Endothelial cell of umbilical vein (primary cell): ENCODE measurements around the gene ZRANB1. TPM values are rescaled to one million over a fixed set of nuclear protein-coding genes. Genes with fewer than 3 reads are reported as not detected.

Experiments
- BruUV-seq: library from RNA; stranded (reverse); fragments of 400-500 nt; replicated peaks from 2 replicates; lab custom pipeline; 2021; lab: Mats Ljungman, UMichigan
- CTCF ChIA-PET: fragments of 300-600, 350-600 bp; sonication (Branson Sonifier 250); formaldehyde crosslinking; loops from one replicate; lab custom pipeline; 2021; ENCODE audit warnings: antibody characterized with exemption, inconsistent platforms; lab: Charles Lee
- POLR2A ChIA-PET: fragments of 300-600, 350-600 bp; sonication (Branson Sonifier 250); formaldehyde crosslinking; loops from one replicate; lab custom pipeline; 2021; ENCODE audit warnings: antibody characterized with exemption, inconsistent platforms; lab: Charles Lee
- DNase-seq: peaks from one replicate; pipeline ENCODE4 v3.0.0-alpha.2; 2011; ENCODE audit warnings: low read depth, low spot score
- FAIRE-seq: peaks from 2 replicates; lab custom pipeline; 2011; peaks lifted over from hg19 to GRCh38; lab: Jason Lieb, UNC
- H2AFZ ChIP-seq: 2 replicates; pipeline ENCODE4 v1.6.0; 2012; ENCODE audit warnings: low read depth, low read length, control low read depth, inconsistent platforms
- H3K27ac ChIP-seq: 2 replicates; pipeline ENCODE4 v1.5.1; 2011; ENCODE audit warnings: low read depth, mild to moderate bottlenecking, control low read depth, low read length, moderate library complexity; ENCODE audit not compliant: insufficient read depth
- H3K27me3 ChIP-seq, 2 experiments: 2 replicates each; pipeline versions ENCODE4 v1.6.0 to v1.6.1; 2011; ENCODE audit warnings: low read length in 2 of 2, mixed read lengths in 1 of 2; ENCODE audit not compliant: control insufficient read depth in 2 of 2, insufficient read depth in 2 of 2
- H3K36me3 ChIP-seq, 2 experiments: 2 replicates in 1 of 2; 3 replicates in 1 of 2; pipeline ENCODE4 v1.5.1; 2011; ENCODE audit warnings: low read length in 2 of 2, mild to moderate bottlenecking in 1 of 2, moderate library complexity in 1 of 2; ENCODE audit not compliant: control insufficient read depth in 2 of 2, insufficient read depth in 2 of 2; ENCODE audit errors: extremely low read depth in 1 of 2
- H3K4me1 ChIP-seq: 3 replicates; pipeline ENCODE4 v1.5.1; 2011; ENCODE audit warnings: mild to moderate bottlenecking, low read length; ENCODE audit not compliant: control insufficient read depth, insufficient read depth; ENCODE audit errors: extremely low read depth
- H3K4me2 ChIP-seq: 2 replicates; pipeline ENCODE4 v1.6.1; 2011; ENCODE audit warnings: low read length, control low read depth, mixed read lengths; ENCODE audit not compliant: insufficient read depth
- H3K4me3 ChIP-seq, 3 experiments: fragments of 200-600 bp in 1 of 3; sonication (generic), shearing (Covaris generic) in 1 of 3; replicated peaks in 1 of 3; 2 replicates each; pipeline ENCODE4 v1.5.1; 2011 to 2016; ENCODE audit warnings: control low read depth in 3 of 3, low read length in 3 of 3, mild to moderate bottlenecking in 2 of 3, inconsistent platforms in 1 of 3, low read depth in 1 of 3, moderate library complexity in 1 of 3; ENCODE audit not compliant: insufficient read depth in 1 of 3
- H3K79me2 ChIP-seq: 2 replicates; pipeline ENCODE4 v1.6.0; 2012; ENCODE audit warnings: low read length, inconsistent platforms; ENCODE audit not compliant: control insufficient read depth, insufficient read depth
- H3K9ac ChIP-seq: replicated peaks from 2 replicates; pipeline ENCODE3; 2011; ENCODE audit warnings: low read length, control low read depth; ENCODE audit not compliant: insufficient read depth; ENCODE audit errors: extremely low read depth
- H3K9me1 ChIP-seq: replicated peaks from 3 replicates; pipeline ENCODE4 v1.6.0; 2011; ENCODE audit warnings: mild to moderate bottlenecking, low read length; ENCODE audit not compliant: control insufficient read depth, insufficient read depth; ENCODE audit errors: extremely low read depth
- H3K9me3 ChIP-seq: replicated peaks from 2 replicates; pipeline ENCODE4 v1.5.1; 2012; ENCODE audit warnings: low read length, inconsistent platforms; ENCODE audit not compliant: control insufficient read depth, insufficient read depth
- H4K20me1 ChIP-seq: replicated peaks from 2 replicates; pipeline ENCODE3; 2011; ENCODE audit warnings: mild to moderate bottlenecking, low read length; ENCODE audit not compliant: control insufficient read depth, insufficient read depth; ENCODE audit errors: extremely low read depth
- CTCF ChIP-seq, 2 donors: IDR thresholded peaks; 1 replicate in 1 of 2; 2 replicates in 1 of 2; pipeline ENCODE4 v1.5.1; 2011; ENCODE audit warnings: low read length in 2 of 2, mild to moderate bottlenecking in 2 of 2, moderate library complexity in 2 of 2, control low read depth in 1 of 2, inconsistent platforms in 1 of 2, low read depth in 1 of 2; ENCODE audit not compliant: insufficient read depth in 1 of 2; ENCODE audit errors: extremely low read depth in 1 of 2
- EZH2 ChIP-seq: IDR thresholded peaks from 2 replicates; pipeline ENCODE4 v1.6.1; 2012; ENCODE audit warnings: borderline replicate concordance, low read depth, mild to moderate bottlenecking, moderate library complexity, low read length, inconsistent platforms; ENCODE audit not compliant: severe bottlenecking
- FOS ChIP-seq: IDR thresholded peaks from 2 replicates; pipeline ENCODE4 v1.6.1; 2011; ENCODE audit warnings: mild to moderate bottlenecking, low read length, moderate library complexity, borderline replicate concordance; ENCODE audit not compliant: insufficient read depth
- GATA2 ChIP-seq: IDR thresholded peaks from 2 replicates; pipeline ENCODE4 v1.7.0; 2011; ENCODE audit warnings: low read depth, mild to moderate bottlenecking, moderate library complexity, mixed read lengths, low read length; ENCODE audit not compliant: insufficient read length, insufficient read depth
- JUN ChIP-seq: IDR thresholded peaks from 2 replicates; pipeline ENCODE4 v1.6.1; 2011; ENCODE audit warnings: borderline replicate concordance, low read depth; ENCODE audit not compliant: insufficient read length, insufficient read depth
- MYC ChIP-seq: IDR thresholded peaks from one replicate; pipeline ENCODE4 v1.6.1; 2011; ENCODE audit warnings: mild to moderate bottlenecking, low read depth, low read length
- POLR2A ChIP-seq: IDR thresholded peaks from 2 replicates; pipeline ENCODE4 v1.6.1; 2012; ENCODE audit warnings: low read depth, mild to moderate bottlenecking, control low read depth, low read length
- POLR2AphosphoS5 ChIP-seq: IDR thresholded peaks from 2 replicates; pipeline ENCODE4 v1.6.1; 2012; ENCODE audit warnings: low read depth, mild to moderate bottlenecking, control low read depth, low read length, moderate library complexity; ENCODE audit not compliant: insufficient read depth
- dilution Hi-C: fragments of 300-500 bp; cut with MboI; formaldehyde crosslinking; loops from one replicate; pipeline ENCODE4 v1.15.0; 2019; ENCODE audit warnings: low sequenced_read_pairs; ENCODE audit not compliant: extremely low pct_ligation_motif_present
- intact Hi-C: fragments of 100-400 bp; cut with micrococcal nuclease; formaldehyde crosslinking; loops from one replicate; pipeline ENCODE4 v1.10.0; 2022
- polyA plus RNA-seq, 4 experiments: library from polyadenylated mRNA; depleted of rRNA in 3 of 4; stranded (reverse) in 3 of 4; unstranded in 1 of 4; fragments of >200 nt; gene quantifications; 2 replicates each; pipeline versions ENCODE4 v1.2.1 to v1.2.3, GENCODE V29; 2011 to 2012; ENCODE audit warnings: missing spikeins in 1 of 4
- total RNA-seq: library from RNA; stranded (reverse); gene quantifications from 2 replicates; pipeline ENCODE4 v1.2.3, GENCODE V29; 2021
- TF ChIP-seq, protein P1 (sequence below): IDR thresholded peaks from 2 replicates; pipeline ENCODE4 v1.6.1; 2011; ENCODE audit not compliant: insufficient read depth, insufficient read length

Gene ZRANB1
- total and polyA plus RNA-seq, 2 donors (not counting 3 experiments of a cell fraction or from before 2014, with no cell fraction given), result 6.2 to 17.7 TPM

GRCh38 chr10:124972637-124973036, 30.7 kb downstream of the ZRANB1 start:
- intact Hi-C loops (no loop called here), dilution Hi-C loops (no loop called here)
- no peak for DNase-seq
- Histone ChIP-seq H3K36me3 (peaks cover 6 to 10% of the 10 kb centered on the region in 2 experiments), H3K9me3 (no peaks in the 10 kb centered on the region), H4K20me1 (peaks cover 11% of the 10 kb centered on the region), H3K4me3 (no peak overlapping the region), H3K27ac (no peak overlapping the region), H3K4me1 (peaks cover 16% of the 10 kb centered on the region), H3K9me1 (no peaks in the 10 kb centered on the region), H3K27me3 (no peaks in the 10 kb centered on the region), H3K4me2 (no peak overlapping the region), H3K9ac (no peak overlapping the region), H3K79me2 (peaks cover 6% of the 10 kb centered on the region), H2AFZ (no peak overlapping the region)
- no peak for FAIRE-seq
- ChIA-PET POLR2A (no interaction called here), CTCF (interaction anchor here (1.6 kb wide), 1 partner anchor 8 kb away, joined by 5 read pairs; no protein-coding TSS in a partner anchor)
- TF ChIP-seq GATA2, result no peak
- TF ChIP-seq POLR2AphosphoS5, result no peak
- TF ChIP-seq CTCF (IDR thresholded peaks at IDR 0.05; ENCODE audit: extremely low read depth in 1 of 2, insufficient read depth in 1 of 2, low read depth in 1 of 2, low read length in 2 of 2), result no peak
- no peak for TF ChIP-seq MYC
- TF ChIP-seq JUN, result no peak
- TF ChIP-seq, protein P1, sequence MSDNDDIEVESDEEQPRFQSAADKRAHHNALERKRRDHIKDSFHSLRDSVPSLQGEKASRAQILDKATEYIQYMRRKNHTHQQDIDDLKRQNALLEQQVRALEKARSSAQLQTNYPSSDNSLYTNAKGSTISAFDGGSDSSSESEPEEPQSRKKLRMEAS, result no peak
- TF ChIP-seq EZH2, result no peak
- TF ChIP-seq FOS, result no peak
- no peak for TF ChIP-seq POLR2A
- no TSS peak for BruUV-seq
